ENCODE data around the gene SCG3.
A peak's percentile ranks its signal among the peaks of the same experiment; 100 is the strongest.

The SCG3 gene

DNA sequence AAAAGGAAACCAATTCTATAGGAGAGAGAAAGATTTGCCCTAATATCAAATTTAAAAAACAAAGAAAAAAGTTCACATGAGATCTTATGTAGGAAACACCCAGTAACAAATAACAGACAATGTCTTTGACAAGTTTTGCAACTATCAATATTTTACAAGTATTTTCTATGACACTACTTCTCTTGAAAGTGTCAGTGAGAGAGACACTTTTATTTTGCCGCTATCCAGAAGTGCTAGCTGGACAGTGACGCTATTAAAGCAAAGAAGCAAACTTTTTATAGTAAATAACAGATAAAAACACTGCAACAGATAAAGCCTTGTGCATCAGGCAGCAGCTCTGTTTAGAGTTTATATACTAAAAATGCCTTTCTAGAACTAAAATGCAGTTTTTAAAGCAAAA, 42.9 kb downstream of the SCG3 start:
- Mint-ChIP-seq H3K4me1 (ENCODE audit: low read depth in 2 of 2) (peaks cover 32 to 41% of the 10 kb centered on the region in 2 donors), H3K9me3 (no peaks in the 10 kb centered on the region), H3K4me3 (peak overlapping the region; percentile 30 to 31), H3K27me3 (no peaks in the 10 kb centered on the region), H3K27ac (peak overlapping the region; percentile 90 to 98), H3K36me3 (ENCODE audit: insufficient read depth) (peaks cover 34% of the 10 kb centered on the region)
- DNase-seq (no peak), ATAC-seq (replicated peaks) (no peak)

DNA sequence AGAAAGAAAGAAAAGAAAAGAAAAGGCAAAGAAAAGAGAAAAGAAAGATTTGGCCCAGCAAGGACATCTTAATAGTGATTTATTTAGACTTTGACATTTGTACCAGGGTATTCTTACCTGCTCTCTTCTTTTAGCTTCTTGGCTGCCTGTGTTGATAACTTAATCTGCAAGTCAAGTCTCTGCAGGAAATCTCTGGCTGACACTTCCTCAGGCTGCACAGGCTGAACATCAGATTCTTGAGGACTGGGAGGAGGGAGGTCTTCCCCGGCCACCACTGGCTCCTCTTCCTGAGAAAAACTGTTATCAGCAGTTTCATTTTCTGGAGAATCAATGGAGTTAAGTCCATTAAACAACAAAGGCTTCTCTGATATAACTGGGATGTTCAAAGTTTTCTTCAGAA, 43.4 kb downstream of the SCG3 start:
- DNase-seq (no peak), ATAC-seq (replicated peaks) (no peak)
- peaks cover 32 to 41% of the 10 kb centered on the region in 2 donors for H3K4me1 Mint-ChIP-seq (ENCODE audit: low read depth in 2 of 2)
- H3K36me3 Mint-ChIP-seq (ENCODE audit: insufficient read depth) = peaks cover 35% of the 10 kb centered on the region
- H3K9me3 Mint-ChIP-seq = no peaks in the 10 kb centered on the region
- H3K27me3 Mint-ChIP-seq = no peaks in the 10 kb centered on the region
- H3K27ac Mint-ChIP-seq = peak overlapping the region; percentile 90 to 98
- peak overlapping the region; percentile 20 to 30 for H3K4me3 Mint-ChIP-seq

DNA sequence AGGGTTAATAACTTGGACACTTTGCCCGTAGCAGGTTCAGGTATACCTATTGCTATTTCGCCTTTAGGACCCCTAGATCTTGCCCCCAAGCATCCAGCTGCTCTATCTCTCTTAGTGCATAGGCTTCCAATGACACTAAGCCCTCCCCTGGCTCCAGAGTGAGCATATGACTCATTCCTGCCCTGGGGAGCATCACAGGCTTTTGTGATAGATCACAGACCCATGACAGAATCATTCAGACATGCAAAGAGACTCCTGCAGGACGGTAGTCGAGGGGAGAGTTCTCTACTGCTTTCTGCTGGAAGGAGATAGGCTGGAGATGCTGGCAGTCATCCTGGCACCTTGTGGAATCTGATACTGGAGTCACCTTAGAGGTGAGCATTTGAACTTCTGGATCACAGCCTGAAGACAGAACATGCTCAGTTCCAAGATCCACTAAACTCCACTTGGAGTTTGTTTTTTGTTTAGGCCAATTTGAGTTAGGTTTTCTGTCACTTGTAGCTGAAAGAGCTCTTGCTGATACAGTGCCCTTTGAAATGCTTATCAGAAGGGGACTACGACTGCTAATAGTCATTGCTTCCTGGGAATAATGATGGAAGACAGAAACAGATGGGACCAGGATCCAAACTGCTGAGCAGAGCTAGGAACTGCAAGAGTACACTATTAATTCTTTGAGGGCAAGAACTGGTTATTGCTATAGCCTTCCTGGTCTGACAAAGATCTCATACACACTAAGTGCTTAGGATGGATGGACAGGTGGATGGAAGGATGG, 45.2 kb downstream of the SCG3 start:
- Mint-ChIP-seq H3K9me3 (no peaks in the 10 kb centered on the region), H3K36me3 (ENCODE audit: insufficient read depth) (peaks cover 26% of the 10 kb centered on the region), H3K27ac (peak overlapping the region; percentile 90 to 98), H3K4me3 (peak overlapping the region in 1 of 2 donors; percentile 19), H3K27me3 (no peaks in the 10 kb centered on the region), H3K4me1 (ENCODE audit: low read depth in 2 of 2) (peaks cover 41 to 52% of the 10 kb centered on the region in 2 donors)
- peak; percentile 60 for ATAC-seq (replicated peaks)
- DNase-seq = no peak

DNA sequence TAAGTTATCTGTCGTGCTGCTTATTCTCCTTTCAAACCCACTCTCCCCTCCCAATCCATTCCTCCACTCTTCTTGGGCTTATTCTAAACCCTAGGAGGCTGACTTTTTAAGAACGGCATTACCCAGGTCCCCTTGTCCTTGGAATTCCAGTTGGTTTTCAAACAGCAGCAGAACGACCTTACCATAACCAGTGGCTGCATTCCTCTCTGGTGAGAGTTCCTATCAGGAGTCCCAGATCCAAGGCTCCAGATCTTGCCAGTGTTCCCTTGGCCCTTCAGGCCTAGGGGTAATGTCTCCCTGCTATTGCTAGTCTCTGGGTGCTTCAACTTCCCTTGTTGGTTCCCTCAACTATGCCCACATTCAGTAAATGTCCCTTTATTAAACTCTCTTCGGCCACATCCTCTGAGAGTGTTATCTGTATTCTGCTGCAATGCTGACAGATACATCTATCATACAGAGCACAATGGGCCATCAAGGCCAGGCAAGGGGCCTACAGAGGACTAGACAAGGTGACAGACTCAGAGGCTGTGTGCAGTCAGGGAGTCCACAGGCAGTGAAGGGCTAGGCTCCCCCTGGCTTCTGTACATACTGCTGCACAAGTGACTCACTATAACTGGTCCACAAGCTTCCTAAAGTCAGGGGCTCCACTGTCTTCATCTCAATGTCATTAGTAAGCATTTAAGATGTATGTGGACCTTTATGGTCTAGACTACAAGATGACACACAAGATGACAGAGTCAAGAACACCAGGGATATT, 46.0 kb downstream of the SCG3 start:
- Mint-ChIP-seq H3K4me1 (ENCODE audit: low read depth in 2 of 2) (peaks cover 44 to 55% of the 10 kb centered on the region in 2 donors), H3K4me3 (peak overlapping the region in 1 of 2 donors; percentile 7), H3K36me3 (ENCODE audit: insufficient read depth) (peaks cover 25% of the 10 kb centered on the region), H3K27ac (peak overlapping the region; percentile 90 to 98), H3K9me3 (no peaks in the 10 kb centered on the region), H3K27me3 (no peaks in the 10 kb centered on the region)
- DNase-seq (no peak), ATAC-seq (replicated peaks) (peak; percentile 31)

DNA sequence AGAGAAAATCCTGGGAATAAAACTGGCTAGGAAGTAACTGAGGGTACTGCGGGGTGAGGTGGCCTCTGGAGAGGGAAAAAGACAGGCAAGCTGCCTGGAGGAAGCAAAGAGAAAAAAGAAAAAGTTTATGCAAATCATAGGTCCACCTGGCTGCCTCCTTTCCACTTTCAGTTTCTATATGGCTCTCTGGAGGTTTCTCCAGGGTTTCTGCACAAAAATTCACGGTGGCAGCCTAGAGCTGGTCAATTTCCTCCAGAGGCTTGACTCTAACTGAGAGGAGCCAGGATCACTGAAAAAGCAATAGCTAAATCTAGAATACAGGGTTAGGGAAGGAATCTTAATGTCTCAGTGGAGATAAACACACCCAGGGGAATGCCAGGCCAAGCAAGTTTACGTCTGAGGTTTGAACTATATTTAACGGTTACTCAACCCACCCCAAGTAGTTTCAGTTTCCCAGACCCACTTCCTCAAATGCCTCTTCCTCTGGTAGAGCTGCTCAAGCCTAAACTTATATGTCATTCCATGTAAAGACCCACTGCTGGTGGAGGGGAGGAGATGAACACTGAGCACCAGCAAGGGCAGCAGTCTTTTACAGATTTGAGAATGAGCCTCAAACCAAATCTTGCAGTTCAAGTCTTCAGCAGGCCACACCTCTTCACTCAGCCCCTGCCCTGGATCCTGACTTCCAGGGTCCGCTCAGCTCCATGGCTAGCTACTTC, 50.4 kb downstream of the SCG3 start:
- peak overlapping the region; percentile 86 to 87 for H3K4me3 Mint-ChIP-seq
- H3K27ac Mint-ChIP-seq = peak overlapping the region; percentile 98
- no peaks in the 10 kb centered on the region for H3K27me3 Mint-ChIP-seq
- H3K9me3 Mint-ChIP-seq = no peaks in the 10 kb centered on the region
- ATAC-seq (replicated peaks) (peak; percentile 72), DNase-seq (peak; percentile 26 to 36 (median 34))
- peaks cover 13% of the 10 kb centered on the region for H3K36me3 Mint-ChIP-seq (ENCODE audit: insufficient read depth)
- peaks cover 67 to 74% of the 10 kb centered on the region in 2 donors for H3K4me1 Mint-ChIP-seq (ENCODE audit: low read depth in 2 of 2)

DNA sequence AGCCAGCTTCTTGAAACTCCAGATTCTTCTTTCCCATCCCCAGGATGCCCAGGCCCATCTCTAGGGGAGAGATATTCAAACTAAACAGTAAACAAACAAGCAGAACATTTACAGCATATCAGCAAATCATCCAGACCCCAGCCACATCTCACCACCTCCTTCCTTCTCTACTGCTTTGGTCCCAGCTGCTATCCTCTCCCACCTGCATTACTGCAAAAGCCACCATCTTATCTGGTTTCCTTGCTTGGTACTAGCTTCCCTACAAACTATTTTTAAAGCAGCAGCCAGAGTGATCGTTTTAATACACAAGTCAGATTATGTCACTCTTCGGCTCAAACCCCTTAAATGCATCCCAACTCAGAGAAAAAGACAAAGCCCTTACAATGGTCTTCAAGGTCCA, 51.3 kb downstream of the SCG3 start:
- Mint-ChIP-seq H3K4me3 (peak overlapping the region; percentile 86 to 87), H3K36me3 (ENCODE audit: insufficient read depth) (peaks cover 12% of the 10 kb centered on the region), H3K4me1 (ENCODE audit: low read depth in 2 of 2) (peaks cover 60 to 65% of the 10 kb centered on the region in 2 donors), H3K27me3 (no peaks in the 10 kb centered on the region), H3K27ac (peak overlapping the region; percentile 98), H3K9me3 (no peaks in the 10 kb centered on the region)
- no peak for ATAC-seq (replicated peaks)
- no peak for DNase-seq

DNA sequence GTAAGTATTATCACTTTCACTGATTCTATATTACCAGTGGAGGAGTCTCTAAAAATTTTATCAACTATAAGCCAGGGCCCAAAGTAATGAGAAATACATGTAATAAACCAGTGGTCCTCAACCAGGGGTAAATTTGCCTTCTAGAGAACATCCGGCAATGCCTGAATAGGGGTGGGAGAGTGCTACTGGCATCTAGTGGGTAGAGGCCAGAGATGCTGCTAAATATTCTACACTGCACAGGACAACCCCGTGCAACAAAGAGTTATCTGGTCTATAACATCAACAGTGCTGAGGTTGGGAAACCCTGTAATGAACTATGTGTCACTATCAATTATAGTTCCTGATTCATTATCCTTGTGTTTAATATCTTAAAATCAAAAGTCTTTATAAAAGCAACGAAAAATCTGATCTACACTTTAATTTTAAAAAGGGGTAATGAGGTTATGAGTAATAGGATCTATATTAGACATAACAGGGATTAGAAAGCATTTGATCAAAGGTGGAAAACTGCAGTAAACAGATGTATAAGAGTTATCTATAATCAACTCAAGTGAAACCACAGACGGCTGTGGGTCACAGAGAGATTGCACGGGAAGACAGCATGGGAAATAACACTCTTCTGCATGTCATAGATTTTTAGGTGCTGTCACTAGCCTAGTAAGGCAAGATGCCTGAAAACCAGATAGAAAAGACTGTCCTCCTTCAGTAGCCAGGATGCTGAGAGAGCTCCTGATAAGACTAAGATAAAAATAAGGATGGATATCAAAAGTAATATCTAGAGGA, 54.1 kb downstream of the SCG3 start:
- ATAC-seq (replicated peaks) (peak; percentile 18), DNase-seq (peak; percentile 11 to 24 (median 17))
- Mint-ChIP-seq H3K27ac (peak overlapping the region; percentile 98), H3K4me1 (ENCODE audit: low read depth in 2 of 2) (peaks cover 65 to 74% of the 10 kb centered on the region in 2 donors), H3K4me3 (peak overlapping the region; percentile 86 to 92), H3K27me3 (no peaks in the 10 kb centered on the region), H3K9me3 (no peaks in the 10 kb centered on the region), H3K36me3 (ENCODE audit: insufficient read depth) (peaks cover 14% of the 10 kb centered on the region)

DNA sequence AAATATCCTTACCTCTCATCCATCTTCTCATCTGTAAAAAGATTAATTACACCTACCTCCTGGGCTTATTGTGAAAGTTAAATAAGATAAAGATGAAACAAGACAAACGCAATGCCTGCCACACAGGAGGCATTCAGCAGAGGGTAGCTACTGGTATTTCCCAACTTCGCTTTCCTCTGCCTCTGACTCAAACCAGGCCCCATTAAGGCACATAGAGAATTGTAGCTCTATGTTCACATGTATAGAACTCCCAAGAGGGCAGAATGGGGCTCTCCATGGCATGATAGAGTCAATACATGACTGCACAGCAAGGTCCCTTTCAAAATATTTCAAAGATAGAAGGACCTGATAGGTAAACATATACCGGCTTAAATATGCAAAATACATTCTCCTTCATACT, 54.8 kb downstream of the SCG3 start:
- peaks cover 14% of the 10 kb centered on the region for H3K36me3 Mint-ChIP-seq (ENCODE audit: insufficient read depth)
- DNase-seq = no peak
- H3K4me1 Mint-ChIP-seq (ENCODE audit: low read depth in 2 of 2) = peaks cover 60 to 68% of the 10 kb centered on the region in 2 donors
- no peak for ATAC-seq (replicated peaks)
- H3K27ac Mint-ChIP-seq = peak overlapping the region; percentile 98
- no peaks in the 10 kb centered on the region for H3K27me3 Mint-ChIP-seq
- H3K9me3 Mint-ChIP-seq = no peaks in the 10 kb centered on the region
- H3K4me3 Mint-ChIP-seq = peak overlapping the region; percentile 86 to 92

DNA sequence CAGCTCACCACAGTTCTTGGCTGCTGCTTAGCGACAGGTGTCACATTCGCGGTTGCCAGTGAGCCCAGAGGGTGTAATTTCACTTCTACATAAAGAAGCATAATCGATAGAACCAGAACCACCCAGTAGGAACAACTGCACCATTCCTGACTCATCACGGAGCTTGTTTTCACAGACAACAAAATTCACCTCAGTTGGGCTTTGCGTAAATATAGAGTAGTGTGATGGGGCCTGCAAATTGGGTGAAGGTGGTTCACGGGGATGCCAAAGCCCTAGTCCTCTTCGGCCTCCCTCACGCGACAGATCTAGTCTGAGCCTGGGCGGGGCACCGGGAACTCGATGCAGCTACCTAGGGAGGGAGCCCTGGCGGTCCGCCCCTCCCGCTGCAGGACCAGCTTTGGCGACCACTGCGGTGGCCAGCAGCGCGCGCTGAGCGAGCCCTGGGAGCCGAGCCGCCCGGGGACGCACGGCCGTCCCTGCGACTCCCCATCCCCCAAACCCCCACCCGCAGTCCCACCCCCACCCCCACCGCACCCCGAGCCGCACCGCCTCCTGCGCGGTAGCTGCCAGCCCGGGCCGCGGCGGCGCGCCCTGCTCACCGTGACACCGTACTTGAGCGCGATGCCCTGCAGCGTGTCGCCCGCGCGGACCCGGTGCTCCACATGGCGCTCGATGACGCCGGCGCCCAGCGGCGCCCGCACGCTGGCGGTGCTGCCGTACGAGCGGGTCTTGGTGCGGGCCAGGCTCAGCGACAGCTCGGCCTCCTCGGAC, 55.6 kb downstream of the SCG3 start:
- peak overlapping the region; percentile 98 for H3K27ac Mint-ChIP-seq
- peaks cover 14% of the 10 kb centered on the region for H3K36me3 Mint-ChIP-seq (ENCODE audit: insufficient read depth)
- H3K4me1 Mint-ChIP-seq (ENCODE audit: low read depth in 2 of 2) = peaks cover 52 to 60% of the 10 kb centered on the region in 2 donors
- ATAC-seq (replicated peaks) = peak; percentile 60
- H3K9me3 Mint-ChIP-seq = no peaks in the 10 kb centered on the region
- no peaks in the 10 kb centered on the region for H3K27me3 Mint-ChIP-seq
- peak; percentile 50 to 52 (median 52) for DNase-seq
- peak overlapping the region; percentile 86 to 92 for H3K4me3 Mint-ChIP-seq

DNA sequence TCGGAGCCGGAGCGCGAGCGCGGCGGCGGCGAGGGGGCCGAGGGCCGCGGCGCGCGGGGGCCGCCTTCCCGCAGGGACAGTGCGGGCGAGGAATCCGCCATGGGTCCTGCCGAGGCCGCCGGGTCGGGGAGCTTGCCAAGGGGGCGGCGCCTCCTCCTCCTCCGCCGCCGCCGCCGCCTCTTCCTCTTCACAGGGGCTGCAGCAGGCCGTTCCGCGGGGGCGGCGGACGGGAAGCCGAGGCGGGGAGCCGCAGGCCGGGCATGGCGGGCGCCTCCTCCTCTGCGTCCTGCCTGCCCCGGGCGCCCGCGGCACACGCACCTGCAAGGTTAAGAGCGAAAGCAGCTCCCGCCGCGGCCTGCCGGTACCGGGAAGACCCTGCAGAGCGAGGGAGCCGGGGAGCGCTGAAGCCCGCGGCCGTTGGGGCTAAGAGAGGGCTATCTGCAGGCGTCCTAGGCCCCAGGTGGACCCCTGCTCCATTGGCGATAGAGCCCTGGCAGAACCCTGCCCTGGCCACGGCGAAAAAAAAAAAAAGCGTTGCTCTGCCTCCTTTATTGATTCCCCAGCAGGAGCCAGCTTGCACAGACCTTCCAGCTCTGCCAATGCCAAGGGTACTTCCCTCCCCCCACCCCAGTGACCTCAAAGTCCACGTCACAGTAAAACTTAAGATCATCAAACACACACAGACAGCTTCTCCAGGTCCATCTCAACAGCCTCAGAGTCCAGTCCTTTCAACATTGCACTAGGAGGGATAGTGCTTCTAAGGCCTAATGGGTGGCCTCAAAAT, 56.4 kb downstream of the SCG3 start, which contains the start of gene LYSMD2:
Gene LYSMD2, minus strand, starts transcription at position 134 of the 784 bp plus-strand sequence. Its CDS starts 33 bp downstream, at position 101.
- peaks cover 14% of the 10 kb centered on the region for H3K36me3 Mint-ChIP-seq (ENCODE audit: insufficient read depth)
- ATAC-seq (replicated peaks) (peak; percentile 57), DNase-seq (peak; percentile 48 to 60 (median 58))
- peak within 1 kb of the TSS; percentile 86 to 92 for H3K4me3 Mint-ChIP-seq
- peak within 1 kb of the TSS; percentile 98 for H3K27ac Mint-ChIP-seq
- no peaks in the 10 kb centered on the region for H3K9me3 Mint-ChIP-seq
- no peaks in the 10 kb centered on the region for H3K27me3 Mint-ChIP-seq
- H3K4me1 Mint-ChIP-seq (ENCODE audit: low read depth in 2 of 2) = peaks cover 44 to 53% of the 10 kb centered on the region in 2 donors

DNA sequence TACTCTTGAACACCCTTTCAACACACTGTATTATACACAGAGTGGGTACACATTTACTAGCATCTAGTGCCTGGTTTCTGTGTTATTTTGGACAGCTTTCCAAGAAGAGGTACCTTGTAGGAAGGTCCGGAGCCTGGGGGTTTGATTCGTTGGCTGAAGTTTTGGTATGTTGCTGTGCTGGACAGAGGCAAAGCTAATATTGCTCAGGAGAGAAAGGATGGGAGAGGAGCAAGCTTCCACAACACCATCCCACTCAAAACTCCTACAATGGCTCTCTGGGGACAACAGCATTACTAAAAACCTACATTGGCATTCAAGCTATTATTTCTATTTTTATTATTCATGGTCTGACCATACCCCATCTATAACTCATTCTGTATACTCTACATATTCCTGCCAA, 57.2 kb downstream of the SCG3 start:
- DNase-seq = no peak
- H3K27me3 Mint-ChIP-seq = no peaks in the 10 kb centered on the region
- peak overlapping the region; percentile 93 to 98 for H3K27ac Mint-ChIP-seq
- H3K4me3 Mint-ChIP-seq = peak overlapping the region; percentile 86 to 92
- peaks cover 14% of the 10 kb centered on the region for H3K36me3 Mint-ChIP-seq (ENCODE audit: insufficient read depth)
- peaks cover 36 to 44% of the 10 kb centered on the region in 2 donors for H3K4me1 Mint-ChIP-seq (ENCODE audit: low read depth in 2 of 2)
- ATAC-seq (replicated peaks) = no peak
- H3K9me3 Mint-ChIP-seq = no peaks in the 10 kb centered on the region
